ENCODE measurements around the gene CADPS2.
"Not testable (repeated sequence)": the region's sequence is repeated elsewhere in the genome, so short reads cannot be mapped to it uniquely, and the experiment has no call there.

Gene CADPS2

GRCh38 chr7:122658856-122659255 lies 227.4 kb downstream of the CADPS2 start:
- no peak for DNase-seq

- no peak for DNase-seq
Observed at GRCh38 chr7:122653685-122654084, 232.6 kb downstream of the CADPS2 start.

- DNase-seq = no peak
Observed at GRCh38 chr7:122652876-122653275, 233.4 kb downstream of the CADPS2 start.

GRCh38 chr7:122651451-122651850 lies 234.8 kb downstream of the CADPS2 start:
- no peak for DNase-seq

- no peak for DNase-seq
Observed at GRCh38 chr7:122643250-122643649, 243.0 kb downstream of the CADPS2 start.

- DNase-seq = no peak
Observed at GRCh38 chr7:122638459-122638858, 247.8 kb downstream of the CADPS2 start.

GRCh38 chr7:122637784-122638183 lies 248.5 kb downstream of the CADPS2 start:
- no peak for DNase-seq

GRCh38 chr7:122635481-122635880 lies 250.8 kb downstream of the CADPS2 start:
- not testable (repeated sequence) for DNase-seq

GRCh38 chr7:122633472-122633871 lies 252.8 kb downstream of the CADPS2 start:
- no peak for DNase-seq

- no peak for DNase-seq
Observed at GRCh38 chr7:122632238-122632637, 254.0 kb downstream of the CADPS2 start.

GRCh38 chr7:122629412-122629953 lies 256.8 kb downstream of the CADPS2 start:
- no peak for DNase-seq

GRCh38 chr7:122628651-122629411 lies 257.4 kb downstream of the CADPS2 start:
- DNase-seq = no peak

- DNase-seq = no peak
Observed at GRCh38 chr7:122626785-122627184, 259.5 kb downstream of the CADPS2 start.

- no peak for DNase-seq
Observed at GRCh38 chr7:122622682-122623081, 263.6 kb downstream of the CADPS2 start.

GRCh38 chr7:122619664-122620063 lies 266.6 kb downstream of the CADPS2 start:
- DNase-seq = no peak

- DNase-seq = no peak
Observed at GRCh38 chr7:122618585-122619189, 267.6 kb downstream of the CADPS2 start.

- no peak for DNase-seq
Observed at GRCh38 chr7:122616951-122617350, 269.3 kb downstream of the CADPS2 start.

- no peak for DNase-seq
Observed at GRCh38 chr7:122605929-122606328, 280.3 kb downstream of the CADPS2 start.

- DNase-seq = no peak
Observed at GRCh38 chr7:122604251-122604650, 282.0 kb downstream of the CADPS2 start.

GRCh38 chr7:122602800-122603199 lies 283.5 kb downstream of the CADPS2 start:
- DNase-seq = no peak

- DNase-seq = no peak
Observed at GRCh38 chr7:122600630-122601029, 285.6 kb downstream of the CADPS2 start.

- no peak for DNase-seq
Observed at GRCh38 chr7:122600042-122600441, 286.2 kb downstream of the CADPS2 start.

GRCh38 chr7:122597277-122597676 lies 289.0 kb downstream of the CADPS2 start:
- no peak for DNase-seq

- no peak for DNase-seq
Observed at GRCh38 chr7:122595885-122596284, 290.4 kb downstream of the CADPS2 start.

All from stimulated activated CD4-positive, alpha-beta T cell treated with anti-CD3 and anti-CD28 coated beads, Interleukin-1b, Interleukin-23, amount 100 ng/mL, for 48 hours (primary cell).